Measurements from ENCODE around the gene TXNRD1. TPM values are rescaled to one million over a fixed set of nuclear protein-coding genes. Genes with fewer than 3 reads are reported as not detected.

The TXNRD1 gene
- total and polyA plus RNA-seq, 2 of the 8 experiments (the other 6 are each of a cell fraction or from before 2014, with no cell fraction given) = 56.8 to 127 TPM

- no peak overlapping the region for H2AK5ac ChIP-seq (ENCODE audit: low read depth, low read length)
- ChIA-PET CTCF (ENCODE audit: partially characterized antibody) (interaction anchor here (0.7 kb wide), 1 partner anchor 44 kb away, joined by 5 read pairs; no protein-coding TSS in a partner anchor), POLR2A (ENCODE audit: partially characterized antibody) (no interaction called here)
- no peaks in the 10 kb centered on the region for H3K79me1 ChIP-seq (ENCODE audit: low read depth, low read length)
- no peak overlapping the region for H3K14ac ChIP-seq (ENCODE audit: insufficient read length)
- peak overlapping the region; percentile 6; the same call in 1 of the 2 replicates for H2AFZ ChIP-seq (ENCODE audit: low read length)
- H4K5ac ChIP-seq (ENCODE audit: insufficient read length, low read depth, low read length) = no peak overlapping the region
- H2BK20ac ChIP-seq (ENCODE audit: low read length) = no peak overlapping the region
- H3K27ac ChIP-seq (ENCODE audit: low read depth, low read length) = no peak overlapping the region
- no peak overlapping the region for H3K4me2 ChIP-seq (ENCODE audit: insufficient read depth in 1 of 2, low read depth in 2 of 2, low read length in 2 of 2)
- no peaks in the 10 kb centered on the region for H3K4me1 ChIP-seq (replicated peaks in 1 of 4; ENCODE audit: control insufficient read depth in 3 of 4, insufficient read depth in 4 of 4, low read length in 3 of 4)
- H3K23me2 ChIP-seq (ENCODE audit: low read depth, low read length) = no peaks in the 10 kb centered on the region
- H2BK12ac ChIP-seq (ENCODE audit: low read depth, low read length) = no peak overlapping the region
- no peak overlapping the region for H2BK15ac ChIP-seq (ENCODE audit: low read length)
- no peak overlapping the region for H3K23ac ChIP-seq (ENCODE audit: insufficient read length)
- no peak overlapping the region for H4K8ac ChIP-seq (ENCODE audit: extremely low read depth, insufficient read depth, low read length)
- no peak overlapping the region for H3K18ac ChIP-seq (ENCODE audit: extremely low read depth, low read length)
- H3K27me3 ChIP-seq (replicated peaks in 1 of 4; ENCODE audit: control insufficient read depth in 3 of 4, extremely low read depth in 1 of 4, insufficient read depth in 3 of 4, low read length in 3 of 4) = no peaks in the 10 kb centered on the region; a peak in 1 of 7 replicates
- no peaks in the 10 kb centered on the region; a peak in 1 of 4 replicates for H3K9me3 ChIP-seq (ENCODE audit: insufficient read depth in 2 of 2, low read depth in 1 of 2, low read length in 1 of 2)
- 83% methylated on average over 5 of the region's 5 CpGs; no CpG with 5 or more reads in 1 of the 2 experiments for WGBS, 2 experiments (ENCODE audit: extremely low coverage in 1 of 2, insufficient coverage in 1 of 2, insufficient read length in 1 of 2, insufficient replicate concordance in 2 of 2, low coverage in 1 of 2, low lambda C conversion rate in 2 of 2, missing lambda C conversion rate in 1 of 2)
- no peaks in the 10 kb centered on the region for H3K36me3 ChIP-seq (ENCODE audit: control insufficient read depth in 2 of 4, insufficient read depth in 4 of 4, low read length in 3 of 4)
- no peaks in the 10 kb centered on the region for H3K79me2 ChIP-seq (ENCODE audit: control insufficient read depth in 1 of 2, insufficient read depth in 2 of 2, low read length in 2 of 2)
- H4K20me1 ChIP-seq (replicated peaks in 1 of 2; ENCODE audit: control insufficient read depth in 1 of 2, insufficient read depth in 2 of 2, low read length in 2 of 2) = no peaks in the 10 kb centered on the region
- FAIRE-seq (no peak), DNase-seq (ENCODE audit: low read depth in 1 of 2, low spot score in 2 of 2) (no peak)
- no peak overlapping the region for H3K4me3 ChIP-seq (ENCODE audit: extremely low read depth in 1 of 4, insufficient read depth in 2 of 4, low read depth in 3 of 4, low read length in 4 of 4)
- H3K9ac ChIP-seq (replicated peaks in 1 of 4; ENCODE audit: extremely low read depth in 1 of 4, low read depth in 3 of 4, low read length in 3 of 4) = no peak overlapping the region
- no peak overlapping the region for H3K4ac ChIP-seq (replicated peaks; ENCODE audit: insufficient read length, low read depth, low read length)
- no peak overlapping the region for H2BK120ac ChIP-seq (replicated peaks; ENCODE audit: low read depth, low read length)
- no peak overlapping the region for H2BK5ac ChIP-seq (ENCODE audit: low read depth, low read length)
- H4K91ac ChIP-seq (replicated peaks; ENCODE audit: insufficient read length, low read length) = no peak overlapping the region
- H3K56ac ChIP-seq (replicated peaks; ENCODE audit: insufficient read length, low read depth, low read length) = no peak overlapping the region
- TF ChIP-seq SAP30 (IDR thresholded peaks at IDR 0.05; ENCODE audit: insufficient read depth, insufficient replicate concordance, low read length) (no peak), GABPA (IDR thresholded peaks at IDR 0.05; ENCODE audit: borderline replicate concordance, insufficient read depth, low read length) (no peak), PHF8 (conservative IDR thresholded peaks at IDR 0.05; ENCODE audit: low read depth, low read length) (no peak), TCF12 (IDR thresholded peaks at IDR 0.05; ENCODE audit: low read depth, low read length) (no peak), CEBPB (IDR thresholded peaks at IDR 0.05; ENCODE audit: low read depth, low read length) (no peak), POLR2AphosphoS5 (IDR thresholded peaks at IDR 0.05; ENCODE audit: low read depth, low read length) (no peak), SUZ12 (IDR thresholded peaks at IDR 0.05; ENCODE audit: low read length) (no peak), JUN (IDR thresholded peaks at IDR 0.05; ENCODE audit: low read depth, low read length) (no peak), CREB1 (IDR thresholded peaks at IDR 0.05) (no peak), ASH2L (IDR thresholded peaks at IDR 0.05; ENCODE audit: low read length) (no peak), SP1 (IDR thresholded peaks at IDR 0.05; ENCODE audit: low read depth, low read length) (no peak), MAX (IDR thresholded peaks at IDR 0.05) (no peak)
- TF ChIP-seq, protein P1, sequence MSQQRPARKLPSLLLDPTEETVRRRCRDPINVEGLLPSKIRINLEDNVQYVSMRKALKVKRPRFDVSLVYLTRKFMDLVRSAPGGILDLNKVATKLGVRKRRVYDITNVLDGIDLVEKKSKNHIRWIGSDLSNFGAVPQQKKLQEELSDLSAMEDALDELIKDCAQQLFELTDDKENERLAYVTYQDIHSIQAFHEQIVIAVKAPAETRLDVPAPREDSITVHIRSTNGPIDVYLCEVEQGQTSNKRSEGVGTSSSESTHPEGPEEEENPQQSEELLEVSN (IDR thresholded peaks at IDR 0.05) = no peak
Measured at GRCh38 chr12:104182621-104183378, 32.8 kb upstream of the TXNRD1 start.

Data from H1 (cell line).